ENCODE measurements around the gene NOX4.
"Not testable (repeated sequence)": the region's sequence is repeated elsewhere in the genome, so short reads cannot be mapped to it uniquely, and the experiment has no call there.

NOX4 gene

DNA sequence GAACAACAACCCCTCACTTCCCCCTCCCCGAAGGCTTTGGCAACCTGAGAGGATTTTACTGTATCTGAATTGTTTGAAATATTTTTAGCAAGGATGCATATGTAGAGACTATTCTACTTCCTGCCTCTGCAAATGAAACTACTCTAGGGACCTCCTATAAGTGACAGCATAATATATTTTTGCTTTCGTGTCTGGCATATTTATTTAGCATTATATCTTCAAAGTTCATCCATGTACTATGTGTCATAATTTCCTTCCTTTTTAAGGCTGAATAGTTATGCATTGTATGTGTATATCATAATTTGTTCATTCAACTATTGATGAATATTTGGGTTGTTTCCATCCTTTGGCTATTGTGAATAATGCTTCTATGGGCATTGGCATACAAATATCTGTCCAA, 153.1 kb downstream of the NOX4 start:
- DNase-seq; in situ Hi-C loops (cut with HindIII; ENCODE audit: low pct_ligation_motif_present, low pct_unique_long_range_greater_than_20kb, low sequenced_read_pairs): not testable (repeated sequence)

DNA sequence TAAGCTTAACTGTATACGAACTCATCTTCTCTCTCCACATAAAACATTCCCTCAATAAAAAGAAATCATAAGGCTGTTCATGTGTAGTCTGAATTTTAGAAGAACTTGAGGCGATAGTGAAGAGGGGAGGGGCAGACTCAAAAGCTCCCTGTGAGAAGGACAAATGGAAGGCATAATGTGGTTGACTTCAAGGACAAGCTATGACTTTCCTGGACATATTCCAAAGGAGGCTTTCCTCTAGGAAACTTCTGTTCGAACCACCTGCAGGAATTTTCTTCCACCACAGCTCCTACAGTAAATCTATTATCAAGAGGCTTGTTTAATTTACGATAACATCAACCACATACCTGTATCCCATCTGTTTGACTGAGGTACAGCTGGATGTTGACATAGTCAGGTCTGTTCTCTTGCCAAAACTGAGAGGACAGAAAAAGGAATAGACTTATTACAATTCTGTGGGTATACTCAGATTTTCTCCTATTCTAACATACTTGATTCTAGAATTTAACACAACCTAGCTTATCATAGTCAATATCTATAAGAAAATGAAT, 154.0 kb downstream of the NOX4 start:
- in situ Hi-C loops (cut with HindIII; ENCODE audit: low pct_ligation_motif_present, low pct_unique_long_range_greater_than_20kb, low sequenced_read_pairs); DNase-seq: not testable (repeated sequence)

DNA sequence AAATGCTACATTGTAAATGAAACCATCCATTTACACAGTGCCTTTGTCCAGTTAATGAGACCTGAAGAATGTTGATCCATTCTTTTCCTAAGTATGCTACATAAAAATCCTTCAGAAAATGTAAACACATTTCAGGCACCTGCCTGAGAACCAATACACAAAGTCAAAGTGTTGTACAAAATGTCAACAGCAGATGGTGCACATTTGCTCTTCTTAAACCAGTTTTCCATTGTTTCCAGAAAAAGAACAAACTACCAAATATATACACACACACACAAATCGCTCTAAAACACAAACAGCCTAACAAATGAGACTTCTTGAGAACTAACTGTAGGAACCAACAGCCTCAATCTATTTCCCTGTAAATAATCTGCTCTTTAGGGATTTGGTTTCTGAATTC, 157.5 kb downstream of the NOX4 start:
- in situ Hi-C loops (cut with HindIII; ENCODE audit: low pct_ligation_motif_present, low pct_unique_long_range_greater_than_20kb, low sequenced_read_pairs): not testable (repeated sequence)
- DNase-seq: peak; percentile 36

DNA sequence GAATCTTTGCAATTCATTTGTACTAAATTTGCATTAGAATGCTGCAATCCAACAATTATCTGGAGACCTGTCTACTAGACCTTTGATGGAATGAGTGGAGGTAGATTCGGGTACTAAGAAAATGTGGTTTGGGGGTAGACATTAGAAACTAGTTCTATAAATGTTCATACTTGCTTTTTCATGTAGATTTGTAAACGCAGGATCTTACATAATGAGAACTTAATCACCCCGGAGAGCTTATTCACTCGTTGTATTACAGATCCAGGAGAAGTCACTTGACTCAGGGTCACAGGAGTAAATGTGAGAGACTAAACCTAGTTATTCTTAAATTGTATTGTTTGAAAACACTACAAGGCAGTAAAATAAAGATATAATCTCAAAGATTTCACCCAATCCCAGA, 159.2 kb downstream of the NOX4 start:
- in situ Hi-C loops (cut with HindIII; ENCODE audit: low pct_ligation_motif_present, low pct_unique_long_range_greater_than_20kb, low sequenced_read_pairs); DNase-seq: not testable (repeated sequence)

DNA sequence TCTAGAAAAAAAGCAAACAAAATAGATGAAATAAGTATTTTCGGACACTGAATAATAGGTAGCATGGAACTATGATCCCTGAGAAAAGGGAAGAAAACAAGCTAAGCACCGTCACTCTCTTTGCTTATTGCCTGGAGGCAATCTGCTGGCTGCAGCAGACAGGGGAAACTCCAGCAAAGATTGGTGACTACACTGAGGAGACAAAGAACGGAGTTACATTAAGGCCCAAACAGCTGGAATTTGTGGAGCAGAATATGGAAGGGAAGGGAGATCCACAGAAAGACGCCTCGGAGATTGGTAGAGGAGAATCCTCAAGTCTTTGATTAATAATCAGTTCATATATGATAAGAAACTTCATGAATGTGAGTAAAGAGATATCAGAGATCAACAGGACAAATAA, 163.3 kb downstream of the NOX4 start:
- in situ Hi-C loops (cut with HindIII; ENCODE audit: low pct_ligation_motif_present, low pct_unique_long_range_greater_than_20kb, low sequenced_read_pairs): no loop called here

DNA sequence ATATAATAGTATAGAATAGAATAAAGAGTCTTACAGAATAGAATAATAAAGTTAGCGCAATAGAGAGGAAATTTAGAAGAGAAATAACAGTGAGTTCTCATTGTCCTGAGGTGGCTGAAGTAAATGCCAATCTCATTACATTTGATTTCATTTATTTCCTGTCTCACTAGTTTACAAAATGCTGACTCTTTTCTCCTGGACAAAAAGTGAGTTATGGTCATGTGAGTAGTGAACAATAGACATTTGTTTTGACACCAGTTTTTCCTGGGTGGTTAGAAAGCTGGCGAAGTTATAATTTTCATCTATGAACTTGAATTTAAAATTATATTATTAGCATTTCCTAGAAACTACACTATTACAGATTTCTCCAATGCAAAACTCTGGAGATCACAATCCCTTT, 169.8 kb downstream of the NOX4 start:
- in situ Hi-C loops (cut with HindIII; ENCODE audit: low pct_ligation_motif_present, low pct_unique_long_range_greater_than_20kb, low sequenced_read_pairs): no loop called here
- DNase-seq: no peak

More for the DNA sequence above, 163.3 kb downstream of the NOX4 start:
- no peak for DNase-seq

DNA sequence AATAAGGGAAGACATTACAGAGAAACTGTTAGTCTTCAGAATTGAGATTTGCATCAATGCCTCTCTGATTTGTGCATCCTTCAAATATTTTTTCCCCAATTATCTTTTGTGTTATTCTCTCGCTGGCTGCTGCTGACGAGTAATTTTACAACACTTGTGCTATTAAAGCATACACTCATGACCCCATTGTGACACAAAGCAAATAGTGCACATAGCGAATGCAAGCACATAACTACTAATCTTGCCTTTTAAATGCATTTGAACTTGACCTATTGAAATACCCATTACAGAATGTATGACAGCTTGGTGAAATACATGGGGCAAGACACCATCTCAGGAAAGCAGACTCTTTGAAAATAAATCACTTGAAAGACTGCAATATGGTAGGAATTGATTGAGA, 180.6 kb downstream of the NOX4 start:
- DNase-seq; in situ Hi-C loops (cut with HindIII; ENCODE audit: low pct_ligation_motif_present, low pct_unique_long_range_greater_than_20kb, low sequenced_read_pairs): not testable (repeated sequence)

DNA sequence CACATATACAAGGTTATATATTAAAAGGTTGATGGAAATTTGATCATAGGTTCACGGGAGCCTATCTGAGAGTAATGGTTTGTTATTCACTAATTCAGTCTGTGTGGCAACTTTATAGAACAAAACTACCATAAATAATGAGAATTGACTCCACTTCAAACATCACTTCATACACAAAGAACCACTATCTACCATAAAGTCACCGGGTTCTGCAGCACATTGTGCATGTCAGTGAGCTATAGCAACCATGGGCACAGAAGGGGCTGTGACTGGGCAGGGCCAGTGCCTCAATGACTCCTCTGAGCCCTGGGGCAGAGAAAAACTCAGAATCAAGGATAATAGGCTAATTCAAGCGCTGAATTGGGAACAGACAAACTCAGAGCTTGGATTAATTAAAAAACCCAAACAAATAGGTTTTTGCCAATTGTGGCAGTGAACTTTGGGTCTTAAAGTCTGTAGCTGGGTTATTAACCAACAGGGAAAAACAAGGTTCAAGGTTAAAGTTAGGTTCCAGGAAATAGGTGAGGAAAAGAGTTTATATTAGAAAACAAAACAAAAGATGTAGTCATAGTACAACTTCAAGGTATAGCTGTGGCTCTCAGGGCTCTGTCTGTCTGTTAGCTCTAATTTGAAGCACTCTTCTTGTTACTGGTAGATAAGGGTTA, 181.7 kb downstream of the NOX4 start:
- in situ Hi-C loops (cut with HindIII; ENCODE audit: low pct_ligation_motif_present, low pct_unique_long_range_greater_than_20kb, low sequenced_read_pairs); DNase-seq: not testable (repeated sequence)

DNA sequence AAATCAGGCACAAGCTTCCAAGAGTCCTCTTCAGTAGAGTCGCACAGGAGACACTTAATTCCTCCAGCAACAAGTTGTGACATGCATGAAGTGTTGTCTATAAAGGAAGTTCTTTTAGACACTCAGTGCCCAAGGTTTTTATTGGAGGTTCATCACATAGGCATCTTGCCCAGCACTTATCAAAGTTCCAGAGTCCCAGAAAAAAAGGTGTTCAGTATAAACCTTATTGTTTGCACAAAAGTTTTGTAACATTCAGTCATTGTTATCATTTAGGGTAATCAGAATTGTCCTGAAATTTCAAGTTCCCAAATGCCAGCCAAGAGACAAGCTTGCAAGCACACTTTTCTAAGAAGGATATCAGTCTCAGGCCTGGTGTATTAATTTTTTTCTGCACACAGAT, 182.9 kb downstream of the NOX4 start:
- DNase-seq; in situ Hi-C loops (cut with HindIII; ENCODE audit: low pct_ligation_motif_present, low pct_unique_long_range_greater_than_20kb, low sequenced_read_pairs): not testable (repeated sequence)

DNA sequence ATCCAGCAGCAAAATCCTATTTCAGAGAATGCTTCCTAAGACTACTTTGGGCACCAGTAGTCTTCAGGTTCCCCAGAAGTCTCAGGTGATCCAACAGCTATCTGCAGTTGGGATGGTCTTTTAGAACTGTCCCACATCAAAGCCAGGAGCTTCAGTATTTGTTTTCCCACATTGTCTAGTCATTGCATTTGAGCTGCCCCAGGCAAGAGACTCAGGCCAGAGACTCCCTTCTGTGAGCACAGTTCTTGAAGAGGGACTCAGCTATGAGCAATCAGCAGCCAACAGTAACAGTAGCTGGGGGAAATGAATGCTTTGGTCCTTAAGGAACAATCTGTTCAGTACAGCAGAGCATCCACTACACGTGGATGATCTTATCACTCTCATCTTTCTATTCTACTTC, 188.1 kb downstream of the NOX4 start:
- in situ Hi-C loops (cut with HindIII; ENCODE audit: low pct_ligation_motif_present, low pct_unique_long_range_greater_than_20kb, low sequenced_read_pairs); DNase-seq: not testable (repeated sequence)

DNA sequence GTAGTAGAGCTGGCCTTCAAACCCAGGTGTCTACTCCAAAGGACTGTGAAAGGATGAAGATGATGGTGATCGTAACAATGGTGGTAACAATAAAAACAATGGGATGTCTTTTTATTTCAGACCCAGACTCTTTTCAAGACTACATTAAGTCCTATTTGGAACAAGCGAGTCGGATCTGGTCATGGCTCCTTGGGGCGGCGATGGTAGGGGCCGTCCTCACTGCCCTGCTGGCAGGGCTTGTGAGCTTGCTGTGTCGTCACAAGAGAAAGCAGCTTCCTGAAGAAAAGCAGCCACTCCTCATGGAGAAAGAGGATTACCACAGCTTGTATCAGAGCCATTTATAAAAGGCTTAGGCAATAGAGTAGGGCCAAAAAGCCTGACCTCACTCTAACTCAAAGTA, 196.2 kb downstream of the NOX4 start:
- in situ Hi-C loops (cut with HindIII; ENCODE audit: low pct_ligation_motif_present, low pct_unique_long_range_greater_than_20kb, low sequenced_read_pairs): not testable (repeated sequence)

DNA sequence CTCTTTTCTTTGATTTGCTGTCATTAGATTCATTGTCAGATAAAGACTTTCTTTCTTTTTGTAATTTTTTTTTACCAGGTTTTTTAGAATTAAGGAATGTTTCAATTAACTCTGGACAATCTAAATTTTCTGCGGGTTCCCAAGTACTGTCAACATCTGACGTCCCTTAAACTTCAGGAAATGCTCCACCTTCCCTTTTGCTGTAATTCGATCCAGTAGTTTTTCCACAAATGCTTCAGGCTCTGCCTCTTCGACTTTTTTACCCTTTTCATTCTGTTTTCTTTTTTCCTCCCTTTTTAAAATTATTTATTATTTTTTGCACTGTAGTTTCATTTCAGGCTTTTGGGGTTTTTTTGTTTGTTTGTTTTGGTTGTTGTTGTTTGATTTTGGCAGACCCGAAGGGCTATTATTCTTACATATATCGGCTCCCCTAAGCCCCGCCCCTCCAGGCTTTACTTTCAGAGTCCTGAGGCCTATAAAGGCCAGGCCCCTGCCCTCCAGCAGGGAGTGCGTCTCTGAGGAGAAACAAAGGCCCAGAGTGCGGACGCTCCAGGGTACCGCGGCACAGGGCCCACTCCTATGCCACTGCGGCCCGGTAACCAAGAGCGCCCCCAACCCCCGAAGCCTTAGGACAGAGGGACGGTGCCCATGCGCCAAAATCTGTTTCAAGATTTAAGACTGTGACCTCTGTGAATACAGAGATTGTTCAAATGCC, 197.1 kb downstream of the NOX4 start:
- in situ Hi-C loops (cut with HindIII; ENCODE audit: low pct_ligation_motif_present, low pct_unique_long_range_greater_than_20kb, low sequenced_read_pairs): no loop called here
- DNase-seq: no peak

More for the DNA sequence above, 196.2 kb downstream of the NOX4 start:
- DNase-seq: not testable (repeated sequence)

DNA sequence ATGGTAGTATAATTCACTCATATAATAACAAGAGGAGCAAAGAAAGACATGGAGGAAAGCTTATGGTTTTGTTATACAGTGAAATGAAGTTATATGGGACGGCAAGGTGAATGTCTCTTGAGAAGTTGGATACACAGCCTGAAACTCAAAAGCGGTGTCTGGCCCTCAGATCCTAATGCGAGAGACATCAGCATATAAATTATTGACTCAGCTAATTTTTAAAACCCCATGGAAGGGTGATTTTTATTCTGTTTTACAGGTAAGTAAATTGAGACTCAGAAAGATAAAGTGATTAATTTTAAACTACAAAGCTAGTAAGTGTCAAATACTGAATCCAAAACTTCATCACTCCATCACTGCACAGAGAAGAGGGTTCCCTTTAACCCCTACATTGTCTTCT, 203.2 kb downstream of the NOX4 start:
- DNase-seq; in situ Hi-C loops (cut with HindIII; ENCODE audit: low pct_ligation_motif_present, low pct_unique_long_range_greater_than_20kb, low sequenced_read_pairs): not testable (repeated sequence)

DNA sequence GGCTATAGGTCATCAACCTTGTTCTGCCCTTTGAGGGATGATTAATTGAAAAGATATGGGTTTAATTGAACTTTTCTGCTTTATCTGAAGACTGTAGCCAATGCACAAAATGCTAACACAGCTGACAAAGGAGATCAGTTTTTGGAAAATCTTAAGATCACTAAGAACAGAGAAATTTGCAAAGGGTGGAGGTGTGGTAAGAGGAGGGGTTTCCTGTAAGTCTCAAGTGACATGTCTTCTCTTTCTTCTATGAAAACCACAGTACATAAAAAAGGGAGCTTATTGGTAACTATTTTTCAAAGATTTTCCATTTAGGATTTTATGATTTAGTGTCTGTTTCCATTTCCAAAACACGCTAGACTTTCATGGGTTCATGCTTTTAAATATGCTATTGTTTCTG, 204.6 kb downstream of the NOX4 start:
- DNase-seq; in situ Hi-C loops (cut with HindIII; ENCODE audit: low pct_ligation_motif_present, low pct_unique_long_range_greater_than_20kb, low sequenced_read_pairs): not testable (repeated sequence)

DNA sequence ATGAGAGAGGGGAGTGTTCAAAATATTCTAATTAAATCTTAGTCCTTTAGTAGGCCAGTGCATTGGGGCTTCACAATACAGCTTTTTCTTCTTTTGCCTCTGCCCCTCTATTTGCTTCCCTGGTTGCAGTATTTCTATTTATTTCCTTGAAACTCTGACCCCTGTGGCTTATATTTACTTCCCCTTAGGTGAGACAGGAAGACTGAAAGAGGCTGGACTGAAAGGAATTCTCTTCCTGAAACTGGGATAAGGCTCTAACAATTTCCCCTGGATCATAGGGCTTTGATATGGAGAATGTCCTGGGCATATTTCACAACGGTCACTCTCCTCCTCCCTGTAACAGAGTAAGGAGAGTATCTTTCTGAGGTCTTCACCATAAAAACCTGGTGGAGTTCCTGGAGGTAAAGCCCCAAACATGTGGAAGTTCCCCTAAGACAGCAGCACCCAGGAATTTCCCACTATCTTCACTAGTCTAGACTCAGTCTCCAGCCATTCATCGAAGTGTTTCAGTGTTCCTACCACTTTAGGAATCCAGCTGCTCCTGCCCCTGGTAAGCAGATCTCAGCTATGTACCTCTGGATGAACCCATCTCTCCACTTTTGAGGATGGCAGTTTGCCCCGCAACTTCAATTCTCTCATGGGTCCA, 210.0 kb downstream of the NOX4 start:
- in situ Hi-C loops (cut with HindIII; ENCODE audit: low pct_ligation_motif_present, low pct_unique_long_range_greater_than_20kb, low sequenced_read_pairs); DNase-seq: not testable (repeated sequence)

DNA sequence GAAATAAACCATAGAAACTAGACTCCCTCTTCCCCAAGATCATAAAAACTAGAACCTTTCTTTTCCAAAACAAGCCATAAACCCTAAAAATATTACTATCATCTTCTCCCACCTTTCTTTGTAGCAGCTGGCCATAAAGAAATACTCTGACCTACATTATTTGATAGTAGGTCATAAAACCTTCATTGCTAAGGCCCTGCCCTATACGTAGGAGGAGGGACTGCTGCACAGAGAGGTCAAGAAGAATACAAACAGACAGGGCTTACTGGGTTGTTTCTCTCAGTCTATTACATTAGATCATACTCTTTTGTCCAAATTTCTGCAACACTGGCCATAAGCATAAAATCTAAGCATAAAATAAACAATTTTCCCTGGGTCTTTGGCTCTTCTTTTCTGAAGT, 212.0 kb downstream of the NOX4 start:
- in situ Hi-C loops (cut with HindIII; ENCODE audit: low pct_ligation_motif_present, low pct_unique_long_range_greater_than_20kb, low sequenced_read_pairs): no loop called here

DNA sequence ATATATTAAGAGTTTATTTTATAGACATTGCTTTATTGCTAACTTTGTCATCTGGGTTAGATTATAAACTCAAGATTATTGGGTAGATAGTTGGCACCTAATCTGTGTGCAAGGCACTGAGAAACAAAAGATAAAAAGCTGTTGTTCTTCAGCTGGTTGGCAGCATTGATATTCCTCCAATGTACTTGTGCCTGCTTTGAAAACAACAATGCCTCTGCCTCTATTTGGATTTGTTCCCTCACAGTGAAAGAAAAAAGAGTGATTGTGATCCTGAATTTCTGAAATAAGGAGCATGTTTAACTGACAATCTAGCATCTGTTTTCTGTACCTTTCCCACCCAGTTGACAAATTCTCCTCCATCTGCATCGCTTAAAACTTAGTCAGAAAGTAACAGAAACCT, 215.2 kb downstream of the NOX4 start:
- in situ Hi-C loops (cut with HindIII; ENCODE audit: low pct_ligation_motif_present, low pct_unique_long_range_greater_than_20kb, low sequenced_read_pairs): no loop called here
- no peak for DNase-seq

More for the DNA sequence above, 212.0 kb downstream of the NOX4 start:
- DNase-seq: no peak
